ENCODE measurements around the gene RNASE9.

DNA sequence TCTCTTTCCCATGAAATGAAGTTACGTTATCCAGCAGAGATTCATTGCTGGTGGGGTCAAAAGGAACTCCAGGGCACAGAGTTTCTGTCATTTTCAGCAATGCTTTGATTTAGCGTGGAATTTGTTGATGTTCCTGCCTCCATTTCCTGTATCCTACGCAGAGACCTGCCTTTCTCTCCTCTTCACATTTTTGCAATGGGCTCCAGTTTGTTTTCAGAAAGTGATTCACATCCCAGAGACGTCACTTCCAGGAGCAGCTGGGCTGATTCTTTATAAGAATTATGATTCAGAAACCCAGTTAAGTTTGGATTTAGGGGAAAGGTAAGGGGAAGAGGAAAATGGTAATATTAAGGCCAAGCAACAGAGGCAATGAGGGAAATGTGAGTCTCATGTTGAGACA lies 43.9 kb downstream of the RNASE9 start:
- no peak for TF ChIP-seq CTCF (conservative IDR thresholded peaks at IDR 0.05; ENCODE audit: low read length)
- no peak for TF ChIP-seq EZH2phosphoT487 (IDR thresholded peaks at IDR 0.05; ENCODE audit: borderline replicate concordance)

Measured in Loucy (cell line).